ENCODE measurements around the gene PCDHB2. TPM values are rescaled to one million over a fixed set of nuclear protein-coding genes. Genes with fewer than 3 reads are reported as not detected.

Gene PCDHB2
- total and polyA plus RNA-seq, 10 of the 15 experiments (the other 5 are each of a cell fraction or from before 2014, with no cell fraction given) = 0.08 to 0.17 (median 0.12) TPM; not detected in 6

DNA sequence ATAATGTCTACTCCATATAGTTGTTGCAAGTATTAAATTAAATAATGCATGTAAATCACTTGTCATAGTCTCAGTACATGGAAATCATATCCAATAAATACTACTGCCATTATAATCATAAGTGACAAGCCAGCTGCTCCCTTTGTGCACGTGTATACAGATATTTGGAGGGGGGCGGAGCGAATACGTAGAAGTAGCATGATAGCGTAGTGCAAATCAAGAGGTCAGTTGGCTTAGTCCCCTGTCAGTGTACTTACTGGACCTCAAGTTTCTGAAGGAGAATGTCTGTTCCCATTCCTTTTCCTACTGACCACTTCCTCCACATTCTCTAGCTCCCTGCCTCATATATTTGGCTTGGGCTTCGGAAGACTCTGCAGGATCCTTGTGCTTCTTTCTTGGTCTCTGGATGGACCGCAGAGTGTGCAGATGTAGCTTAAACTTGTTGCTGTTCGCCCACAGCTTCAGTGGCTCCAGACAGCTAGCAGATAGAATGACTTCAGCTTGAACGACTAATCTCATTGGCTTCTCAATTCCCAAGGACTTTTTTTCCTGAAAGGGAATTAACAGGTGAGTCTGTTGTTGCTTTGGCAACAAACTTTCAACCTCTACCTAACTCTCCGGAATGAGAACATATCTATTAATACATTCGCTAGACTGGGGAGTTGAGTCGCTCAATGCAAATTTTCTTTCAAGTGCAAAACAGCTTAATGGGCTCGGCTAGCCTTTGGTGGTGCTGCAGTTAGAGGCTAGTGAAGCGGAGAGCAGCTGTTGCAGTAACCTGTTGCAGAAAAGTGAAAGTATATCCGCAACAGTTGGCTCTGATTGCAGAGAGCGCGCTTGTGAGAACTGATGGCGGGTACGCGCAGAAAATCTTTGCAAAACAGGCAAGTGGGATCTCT lies 43.5 kb upstream of the PCDHB2 start, which contains the start of gene PCDHB1:
TSS of gene PCDHB1 (plus strand) at position 753 of the 899 bp plus-strand sequence. CDS start at position 850, 97 bp downstream.
- CTCF ChIA-PET = no interaction called here

More for the DNA sequence above, 43.5 kb upstream of the PCDHB2 start, which contains the start of gene PCDHB1:
- DNase-seq (ENCODE audit: low read depth, low spot score) = no peak
- in situ Hi-C loops (cut with MboI) = no loop called here
- BruUV-seq (replicated peaks) = no TSS peak
- H3K9ac ChIP-seq (ENCODE audit: control insufficient read depth, insufficient read depth, low read length) = no peak within 1 kb of the TSS
- ChIA-PET SMC1A (ENCODE audit: uncharacterized antibody, unreplicated experiment) (no interaction called here), RAD21 (ENCODE audit: unreplicated experiment) (no interaction called here), POLR2A (no interaction called here)
- no peaks in the 10 kb centered on the region for H3K36me3 ChIP-seq (ENCODE audit: control insufficient read depth in 2 of 2, insufficient read depth in 2 of 2, low read length in 1 of 2)
- no peaks in the 10 kb centered on the region for H3K4me1 ChIP-seq (ENCODE audit: control insufficient read depth, insufficient read depth, low read length)
- ATAC-seq = no peak
- H3K4me3 ChIP-seq = no peak within 1 kb of the TSS
- TF ChIP-seq, protein P1, sequence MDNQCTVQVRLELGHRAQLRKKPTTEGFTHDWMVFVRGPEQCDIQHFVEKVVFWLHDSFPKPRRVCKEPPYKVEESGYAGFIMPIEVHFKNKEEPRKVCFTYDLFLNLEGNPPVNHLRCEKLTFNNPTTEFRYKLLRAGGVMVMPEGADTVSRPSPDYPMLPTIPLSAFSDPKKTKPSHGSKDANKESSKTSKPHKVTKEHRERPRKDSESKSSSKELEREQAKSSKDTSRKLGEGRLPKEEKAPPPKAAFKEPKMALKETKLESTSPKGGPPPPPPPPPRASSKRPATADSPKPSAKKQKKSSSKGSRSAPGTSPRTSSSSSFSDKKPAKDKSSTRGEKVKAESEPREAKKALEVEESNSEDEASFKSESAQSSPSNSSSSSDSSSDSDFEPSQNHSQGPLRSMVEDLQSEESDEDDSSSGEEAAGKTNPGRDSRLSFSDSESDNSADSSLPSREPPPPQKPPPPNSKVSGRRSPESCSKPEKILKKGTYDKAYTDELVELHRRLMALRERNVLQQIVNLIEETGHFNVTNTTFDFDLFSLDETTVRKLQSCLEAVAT (IDR thresholded peaks at IDR 0.05) = no peak
- TF ChIP-seq NR2C2 (IDR thresholded peaks at IDR 0.05; ENCODE audit: borderline replicate concordance, control insufficient read depth, insufficient read length, low read depth) = no peak
- TF ChIP-seq HDGF (IDR thresholded peaks at IDR 0.05) = no peak
- no peak for TF ChIP-seq CHD4 (IDR thresholded peaks at IDR 0.05)
- no peak for TF ChIP-seq MYC (IDR thresholded peaks at IDR 0.05; ENCODE audit: insufficient read depth, insufficient read length, insufficient replicate concordance, low read length, severe bottlenecking)
- TF ChIP-seq MTA2 (IDR thresholded peaks at IDR 0.05; ENCODE audit: low read depth) = no peak
- TF ChIP-seq RBBP5 (conservative IDR thresholded peaks at IDR 0.05) = no peak
- no peak for TF ChIP-seq IKZF1 (conservative IDR thresholded peaks at IDR 0.05)
- TF ChIP-seq ETV6 (conservative IDR thresholded peaks at IDR 0.05 in 1 of 2, IDR thresholded peaks at IDR 0.05 in 1 of 2; ENCODE audit: borderline replicate concordance in 1 of 2, low read depth in 1 of 2) = no peak
- no peak for TF ChIP-seq TCF3 (IDR thresholded peaks at IDR 0.05; ENCODE audit: borderline replicate concordance, insufficient read depth, low read depth, low read length)
- TF ChIP-seq POLR2AphosphoS2 (IDR thresholded peaks at IDR 0.05; ENCODE audit: low read depth, low read length) = no peak
- TF ChIP-seq TCF12 (IDR thresholded peaks at IDR 0.05; ENCODE audit: low read depth, low read length) = no peak
- H3K27ac ChIP-seq (ENCODE audit: control insufficient read depth, insufficient read depth) = no peak within 1 kb of the TSS
- no peaks in the 10 kb centered on the region; the same call in 2 of the 3 replicates for H3K9me3 ChIP-seq (replicated peaks; ENCODE audit: control insufficient read depth, insufficient read depth, low read length)
- H3K79me2 ChIP-seq (ENCODE audit: control insufficient read depth, insufficient read depth, low read length) = no peaks in the 10 kb centered on the region
- no peaks in the 10 kb centered on the region for H4K20me1 ChIP-seq (ENCODE audit: control insufficient read depth, insufficient read depth)
- no peak within 1 kb of the TSS for H2AFZ ChIP-seq (ENCODE audit: control insufficient read depth, low read depth, low read length)
- intact Hi-C loops (cut with micrococcal nuclease; ENCODE audit: unreplicated experiment) = no loop called here
- no peak within 1 kb of the TSS for H3K4me2 ChIP-seq (ENCODE audit: control insufficient read depth, insufficient read depth)
- no peaks in the 10 kb centered on the region for H3K27me3 ChIP-seq (replicated peaks in 1 of 2; ENCODE audit: control insufficient read depth in 2 of 2, insufficient read depth in 2 of 2, low read length in 1 of 2)
- 44% methylated on average over 20 of the region's 20 CpGs for WGBS (ENCODE audit: insufficient coverage, insufficient replicate concordance, low lambda C conversion rate, missing lambda C conversion rate)
- FAIRE-seq = no peak
